ENCODE results near the gene ST7. TPM values are rescaled to one million over a fixed set of nuclear protein-coding genes. Genes with fewer than 3 reads are reported as not detected.
"Not testable (repeated sequence)": the region's sequence is repeated elsewhere in the genome, so short reads cannot be mapped to it uniquely, and the experiment has no call there.

The ST7 gene
- total RNA-seq, 1 donor from 2014 or later: 17.4 TPM

GRCh38 chr7:116950889-116951351 is 2.4 kb upstream of the ST7 start:
- DNase-seq (ENCODE audit: low read depth): no peak

- DNase-seq (ENCODE audit: low read depth): no peak
Measured at GRCh38 chr7:116951366-116952292, 1.7 kb upstream of the ST7 start.

DNA sequence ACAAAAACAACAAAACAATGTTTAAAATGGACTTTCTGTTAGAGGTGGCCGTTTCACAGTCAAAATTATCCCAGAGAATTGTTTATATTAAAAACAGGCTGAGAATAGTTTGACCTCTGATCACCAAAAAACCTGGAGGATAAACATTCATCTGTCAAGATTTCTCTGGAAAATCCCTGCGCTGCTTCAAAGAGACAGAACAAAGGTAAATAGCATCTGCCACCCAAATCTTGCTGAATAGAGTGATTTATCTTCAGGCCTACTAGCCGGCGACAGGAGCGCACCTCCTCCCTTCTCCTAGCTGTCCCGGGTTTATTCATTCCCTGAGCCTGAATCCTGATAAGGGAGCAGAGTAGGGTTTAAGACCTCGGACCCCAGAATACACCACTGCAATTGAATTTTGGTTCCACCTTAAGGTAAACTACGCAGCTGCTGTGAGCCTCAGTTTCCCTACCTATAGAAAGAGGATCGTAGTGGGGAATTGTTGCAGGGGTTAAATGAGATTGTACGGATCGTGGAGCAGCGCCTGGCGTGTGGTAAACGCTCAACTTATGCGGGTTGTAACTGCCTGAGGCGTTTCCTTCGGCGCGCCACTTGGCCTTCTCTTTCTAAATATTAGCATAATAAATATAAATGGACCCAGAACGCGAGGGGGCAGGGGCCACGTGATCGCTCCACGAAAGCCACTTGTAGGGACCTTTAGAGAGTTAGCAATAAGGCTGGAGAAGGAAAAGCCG is 498 bp upstream of the ST7 start:
- peak; percentile 34 for DNase-seq (ENCODE audit: low read depth)

DNA sequence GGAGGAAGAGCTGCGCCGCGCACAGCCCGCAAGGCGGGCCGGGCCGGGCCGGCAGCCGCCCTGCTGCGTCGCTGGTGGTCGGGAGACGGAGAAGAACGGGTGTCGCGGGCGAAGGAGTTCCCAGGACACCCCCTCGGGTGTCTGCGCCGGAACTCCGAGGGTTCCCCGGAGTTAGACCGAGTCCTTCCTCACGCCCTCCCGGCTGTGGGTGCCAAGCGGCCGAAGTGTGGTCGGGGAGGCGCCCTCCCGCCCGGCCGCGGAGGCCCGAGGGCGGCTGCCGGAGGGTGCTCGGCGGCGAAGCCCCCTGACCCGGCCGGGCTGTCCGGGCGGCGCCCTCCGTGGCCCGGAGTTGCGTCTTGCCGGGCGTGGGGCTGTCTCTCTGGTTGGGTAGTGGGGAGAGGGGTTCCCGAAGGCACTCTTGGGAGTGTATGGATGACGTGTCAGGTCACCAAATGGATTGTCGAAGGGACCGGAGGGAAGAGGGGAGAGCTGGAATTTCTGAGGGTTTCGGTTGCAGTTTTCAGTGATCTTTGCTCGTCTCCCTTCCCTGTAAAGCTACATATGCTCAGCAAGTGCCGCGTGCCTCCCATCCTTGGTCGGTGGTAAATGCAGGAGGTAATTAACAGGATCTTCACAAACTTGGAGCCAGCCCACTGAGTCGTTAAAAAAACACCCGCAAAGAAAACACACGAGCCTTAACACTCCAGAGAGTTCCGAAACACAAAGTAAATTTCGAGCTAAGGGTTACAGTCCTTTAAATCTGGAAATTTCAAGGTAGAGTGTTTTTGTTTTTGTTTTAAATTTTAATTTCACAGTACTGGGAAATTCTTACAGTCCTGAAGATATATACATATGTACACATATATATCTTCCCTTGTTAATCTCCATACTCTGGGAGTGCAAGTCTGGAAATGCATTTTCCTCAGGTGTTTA is 871 bp downstream of the ST7 start:
- peak; percentile 94 for DNase-seq (ENCODE audit: low read depth)

DNA sequence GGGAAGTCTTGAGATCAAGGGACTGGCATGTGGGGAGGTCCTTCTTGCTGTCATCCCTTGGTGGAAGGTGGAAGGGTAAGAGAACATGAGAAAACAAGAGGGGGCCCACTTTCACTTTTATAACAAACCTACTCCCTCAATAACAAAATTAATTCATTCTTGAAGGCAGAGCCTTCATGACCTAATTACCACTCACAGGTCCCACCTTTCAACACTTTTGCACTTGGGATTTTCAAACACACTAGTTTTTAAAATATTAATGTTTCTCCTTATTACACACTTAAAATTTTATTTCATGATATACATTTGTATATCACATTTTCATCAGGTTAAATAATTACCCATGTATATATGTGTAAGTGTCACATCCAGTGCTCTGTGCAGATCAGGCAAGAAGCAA is 2.0 kb downstream of the ST7 start:
- DNase-seq (ENCODE audit: low read depth): no peak

DNA sequence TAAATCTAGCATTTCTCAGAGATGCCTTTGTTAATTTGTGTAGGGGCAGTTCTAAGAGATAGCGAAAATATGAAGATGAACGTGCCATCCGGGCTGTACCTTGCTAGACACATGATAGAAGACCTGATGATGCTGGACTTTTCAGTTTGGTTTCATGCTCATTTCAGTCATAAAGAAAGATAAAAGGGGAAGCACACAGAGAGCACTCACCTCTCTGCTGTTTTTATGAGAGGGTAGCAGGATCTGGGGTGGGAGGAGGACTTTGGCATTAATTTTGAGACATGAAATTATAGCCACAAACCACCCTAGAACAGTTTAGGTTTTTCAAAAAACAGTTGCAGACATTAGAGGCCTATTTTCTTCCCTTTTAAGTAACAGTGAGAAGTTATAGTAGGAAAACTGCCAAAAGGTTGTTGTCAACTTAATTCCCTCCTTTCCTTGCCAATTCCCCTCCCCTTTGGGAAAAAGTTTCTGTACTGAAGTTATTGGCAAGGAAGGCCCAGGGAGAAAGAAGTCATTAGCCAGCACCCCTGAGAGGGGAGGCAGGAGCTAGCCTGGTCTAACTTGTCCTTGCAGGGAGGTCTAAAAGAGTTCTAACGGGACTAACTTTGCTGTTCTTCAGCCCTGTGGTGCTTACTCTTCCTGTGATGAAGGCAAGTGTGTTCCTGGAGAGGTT is 2.6 kb downstream of the ST7 start:
- DNase-seq (ENCODE audit: low read depth): peak; percentile 36

GRCh38 chr7:116956477-116956804 is 3.1 kb downstream of the ST7 start:
- no peak for DNase-seq (ENCODE audit: low read depth)

DNA sequence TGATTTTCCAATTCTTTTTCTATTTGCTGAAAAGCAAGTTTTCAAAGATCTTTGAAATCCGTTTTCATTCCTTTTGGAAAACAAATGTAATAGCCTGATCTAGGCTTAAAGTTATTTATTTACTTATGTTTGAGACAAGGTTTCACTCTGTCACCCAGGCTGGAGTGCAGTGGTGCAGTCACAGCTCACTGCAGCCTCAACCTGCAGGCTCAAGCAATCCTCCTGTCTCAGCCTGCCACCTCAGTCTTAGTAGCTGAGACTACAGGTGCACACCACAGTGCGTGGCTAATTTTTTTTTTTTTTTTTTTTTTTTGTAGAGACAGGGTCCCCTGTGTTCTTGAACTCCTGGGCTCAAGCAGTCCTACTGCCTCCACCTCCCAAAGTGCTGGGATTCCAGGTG is 4.6 kb downstream of the ST7 start:
- DNase-seq (ENCODE audit: low read depth): no peak

DNA sequence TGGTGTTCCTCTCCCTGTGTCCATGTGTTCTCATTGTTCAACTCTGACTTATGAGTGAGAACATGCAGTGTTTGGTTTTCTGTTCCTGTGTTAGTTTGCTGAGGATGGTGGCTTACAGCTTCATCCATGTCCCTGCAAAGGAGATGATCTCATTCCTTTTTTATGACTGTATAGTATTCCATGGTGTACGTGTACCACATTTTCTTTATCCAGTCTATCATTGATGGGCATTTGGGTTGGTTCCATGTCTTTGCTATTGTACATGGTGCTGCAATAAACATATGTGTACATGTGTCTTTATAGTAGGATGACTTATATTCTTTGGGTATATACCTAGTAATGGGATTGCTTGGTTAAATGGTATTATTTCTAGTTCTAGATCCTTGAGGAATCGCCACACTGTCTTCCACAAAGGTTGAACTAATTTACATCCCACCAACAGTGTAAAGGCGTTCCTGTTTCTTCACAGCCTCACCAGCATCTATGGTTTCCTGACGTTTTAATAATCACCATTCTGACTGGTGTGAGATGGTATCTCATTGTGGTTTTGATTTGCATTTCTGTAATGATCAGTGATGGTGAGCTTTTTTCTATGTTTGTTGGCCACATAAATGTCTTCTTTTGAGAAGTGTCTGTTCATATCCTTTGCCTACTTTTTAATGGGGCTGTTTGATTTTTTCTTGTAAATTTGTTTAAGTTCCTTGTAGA is 8.8 kb downstream of the ST7 start:
- DNase-seq (ENCODE audit: low read depth): not testable (repeated sequence)

DNA sequence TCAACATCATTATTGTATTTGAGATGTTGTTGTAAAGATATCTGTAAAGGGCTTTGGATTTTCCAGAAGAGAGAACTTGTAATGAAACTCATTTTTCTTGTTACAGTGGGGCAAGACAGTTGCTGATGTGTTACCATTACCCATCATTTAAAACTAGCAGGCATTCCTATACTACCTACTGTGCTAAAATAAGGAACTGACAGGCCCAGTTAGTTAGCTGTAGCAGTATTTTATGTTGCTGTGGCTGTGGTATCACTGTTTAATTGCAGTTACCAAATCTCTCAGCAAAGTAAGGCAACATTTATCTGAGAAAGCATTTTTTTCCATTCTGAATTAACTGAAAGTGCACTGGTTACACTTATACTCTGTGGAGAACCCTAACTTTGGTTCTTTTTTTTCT is 9.9 kb downstream of the ST7 start:
- DNase-seq (ENCODE audit: low read depth): peak; percentile 18

DNA sequence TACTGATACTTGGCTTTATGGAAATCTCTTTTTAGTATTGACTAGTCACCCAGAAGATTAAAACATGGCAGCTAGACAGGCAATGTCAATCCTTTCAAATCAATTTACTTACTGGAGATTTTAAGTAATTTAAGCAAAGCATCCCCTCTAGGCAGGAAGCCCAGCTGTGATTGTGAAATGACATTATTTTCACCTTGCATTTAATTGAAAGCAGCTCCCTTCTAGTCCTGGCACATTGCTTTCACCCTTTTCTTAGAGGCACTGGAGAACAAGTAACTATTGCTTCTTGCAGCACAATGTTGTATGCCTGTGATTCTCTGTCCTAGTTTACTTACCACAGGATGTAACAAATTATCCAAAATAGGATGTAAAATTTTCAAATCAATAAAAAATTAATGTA is 13.3 kb downstream of the ST7 start:
- DNase-seq (ENCODE audit: low read depth): no peak

- DNase-seq (ENCODE audit: low read depth): no peak
Measured at GRCh38 chr7:116967254-116967922, 14.1 kb downstream of the ST7 start.

GRCh38 chr7:116967983-116968382 is 14.7 kb downstream of the ST7 start:
- DNase-seq (ENCODE audit: low read depth): no peak

GRCh38 chr7:116968631-116969030 is 15.3 kb downstream of the ST7 start:
- DNase-seq (ENCODE audit: low read depth): peak; percentile 86

- no peak for DNase-seq (ENCODE audit: low read depth)
Measured at GRCh38 chr7:116969371-116969902, 16.1 kb downstream of the ST7 start.

- no peak for DNase-seq (ENCODE audit: low read depth)
Measured at GRCh38 chr7:116970238-116970910, 17.1 kb downstream of the ST7 start.

- DNase-seq (ENCODE audit: low read depth): not testable (repeated sequence)
Measured at GRCh38 chr7:116971153-116971552, 17.9 kb downstream of the ST7 start.

- no peak for DNase-seq (ENCODE audit: low read depth)
Measured at GRCh38 chr7:116971869-116972268, 18.6 kb downstream of the ST7 start.

- not testable (repeated sequence) for DNase-seq (ENCODE audit: low read depth)
Measured at GRCh38 chr7:116975024-116975423, 21.7 kb downstream of the ST7 start.
